Neural crest cell (in vitro differentiated cells): ENCODE results near the gene DDI1. TPM values are rescaled to one million over a fixed set of nuclear protein-coding genes. Genes with fewer than 3 reads are reported as not detected.

Experiments used
- DNase-seq: peaks from one replicate; pipeline ENCODE4 v3.0.0; 2021; ENCODE audit warnings: low read depth, mixed read lengths, low spot score
- H3K27ac Mint-ChIP-seq: one replicate; pipeline ENCODE4 v1.8.0; 2021; ENCODE audit warnings: mild to moderate bottlenecking, mixed read lengths; ENCODE audit not compliant: unreplicated experiment
- H3K27me3 Mint-ChIP-seq: 2 replicates; pipeline ENCODE4 v1.8.0; 2021; ENCODE audit warnings: low read depth, mild to moderate bottlenecking, mixed read lengths
- H3K36me3 Mint-ChIP-seq: 2 replicates; pipeline ENCODE4 v1.8.0; 2021; ENCODE audit warnings: low read depth, mild to moderate bottlenecking, mixed read lengths
- H3K4me1 Mint-ChIP-seq: 2 replicates; pipeline ENCODE4 v1.8.0; 2021; ENCODE audit warnings: mixed read lengths
- H3K4me3 Mint-ChIP-seq: one replicate; pipeline ENCODE4 v1.8.0; 2021; ENCODE audit warnings: mild to moderate bottlenecking, mixed read lengths
- H3K9me3 Mint-ChIP-seq: 2 replicates; pipeline ENCODE4 v1.8.0; 2021; ENCODE audit warnings: mixed read lengths
- total RNA-seq: library from RNA; stranded (reverse); gene quantifications from 2 replicates; pipeline ENCODE4 v1.2.1, GENCODE V29; 2021
- TF ChIP-seq, protein P1 (sequence below): fragments of 200-600 bp; sonication (generic); conservative IDR thresholded peaks from 2 replicates; pipeline ENCODE4 v1.5.0; 2021; ENCODE audit warnings: antibody characterized with exemption, mild to moderate bottlenecking

DDI1 gene
- total RNA-seq, 1 donor from 2014 or later = not detected

DNA sequence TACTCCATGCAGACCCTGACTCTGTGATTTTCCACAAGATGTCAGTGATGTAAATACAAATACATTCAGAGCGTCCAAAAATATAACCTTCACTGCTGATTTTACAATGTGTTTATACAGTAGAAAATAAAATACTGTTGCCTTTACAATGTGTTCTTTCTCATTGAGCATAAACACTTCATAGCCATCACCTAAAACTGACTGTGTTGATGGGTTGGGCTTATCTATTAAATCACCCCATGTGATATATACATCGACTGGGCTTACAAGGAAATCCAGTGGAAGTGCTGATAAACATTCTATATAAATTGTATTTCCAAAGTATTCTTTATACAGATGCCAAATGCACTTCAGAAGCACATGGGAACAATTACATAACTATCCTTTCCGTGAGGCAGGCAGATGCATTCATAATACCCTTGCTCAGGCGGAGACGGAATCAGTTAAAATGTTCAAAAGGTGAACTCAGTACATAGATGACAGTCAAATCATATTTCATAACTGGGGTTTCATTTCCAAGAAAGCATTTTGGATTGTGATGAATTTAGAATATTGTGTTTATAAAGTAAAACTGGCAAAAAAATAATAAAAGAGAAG is 27.7 kb downstream of the DDI1 start:
- DNase-seq = no peak
- Mint-ChIP-seq H3K9me3 (no peaks in the 10 kb centered on the region), H3K27me3 (no peaks in the 10 kb centered on the region), H3K4me3 (no peak overlapping the region), H3K27ac (no peak overlapping the region), H3K4me1 (no peaks in the 10 kb centered on the region), H3K36me3 (no peaks in the 10 kb centered on the region)
- TF ChIP-seq, protein P1, sequence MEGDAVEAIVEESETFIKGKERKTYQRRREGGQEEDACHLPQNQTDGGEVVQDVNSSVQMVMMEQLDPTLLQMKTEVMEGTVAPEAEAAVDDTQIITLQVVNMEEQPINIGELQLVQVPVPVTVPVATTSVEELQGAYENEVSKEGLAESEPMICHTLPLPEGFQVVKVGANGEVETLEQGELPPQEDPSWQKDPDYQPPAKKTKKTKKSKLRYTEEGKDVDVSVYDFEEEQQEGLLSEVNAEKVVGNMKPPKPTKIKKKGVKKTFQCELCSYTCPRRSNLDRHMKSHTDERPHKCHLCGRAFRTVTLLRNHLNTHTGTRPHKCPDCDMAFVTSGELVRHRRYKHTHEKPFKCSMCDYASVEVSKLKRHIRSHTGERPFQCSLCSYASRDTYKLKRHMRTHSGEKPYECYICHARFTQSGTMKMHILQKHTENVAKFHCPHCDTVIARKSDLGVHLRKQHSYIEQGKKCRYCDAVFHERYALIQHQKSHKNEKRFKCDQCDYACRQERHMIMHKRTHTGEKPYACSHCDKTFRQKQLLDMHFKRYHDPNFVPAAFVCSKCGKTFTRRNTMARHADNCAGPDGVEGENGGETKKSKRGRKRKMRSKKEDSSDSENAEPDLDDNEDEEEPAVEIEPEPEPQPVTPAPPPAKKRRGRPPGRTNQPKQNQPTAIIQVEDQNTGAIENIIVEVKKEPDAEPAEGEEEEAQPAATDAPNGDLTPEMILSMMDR = no peak

DNA sequence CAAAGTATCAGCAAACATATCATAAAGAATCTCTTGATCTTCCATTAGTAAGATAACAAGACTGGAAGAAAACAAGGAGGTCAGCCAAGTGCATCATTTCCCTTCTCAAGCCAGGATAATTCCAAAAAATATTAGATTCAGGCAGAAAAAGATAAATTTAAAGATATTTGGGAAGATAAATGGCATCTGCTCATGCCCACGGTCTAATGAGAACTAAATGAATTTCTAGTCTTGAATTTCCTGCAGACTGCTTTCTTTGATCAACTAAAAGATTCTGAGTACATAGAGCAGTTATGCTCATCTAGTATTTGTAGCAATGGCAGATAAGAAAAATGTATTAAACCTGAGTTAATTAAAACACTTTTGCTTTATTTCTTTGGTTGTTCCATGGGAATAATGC is 31.1 kb downstream of the DDI1 start:
- no peak overlapping the region for H3K27ac Mint-ChIP-seq
- H3K9me3 Mint-ChIP-seq = no peaks in the 10 kb centered on the region
- TF ChIP-seq, protein P1 = no peak
- no peak overlapping the region for H3K4me3 Mint-ChIP-seq
- H3K4me1 Mint-ChIP-seq = no peaks in the 10 kb centered on the region
- DNase-seq = no peak
- no peaks in the 10 kb centered on the region for H3K27me3 Mint-ChIP-seq
- H3K36me3 Mint-ChIP-seq = no peaks in the 10 kb centered on the region

DNA sequence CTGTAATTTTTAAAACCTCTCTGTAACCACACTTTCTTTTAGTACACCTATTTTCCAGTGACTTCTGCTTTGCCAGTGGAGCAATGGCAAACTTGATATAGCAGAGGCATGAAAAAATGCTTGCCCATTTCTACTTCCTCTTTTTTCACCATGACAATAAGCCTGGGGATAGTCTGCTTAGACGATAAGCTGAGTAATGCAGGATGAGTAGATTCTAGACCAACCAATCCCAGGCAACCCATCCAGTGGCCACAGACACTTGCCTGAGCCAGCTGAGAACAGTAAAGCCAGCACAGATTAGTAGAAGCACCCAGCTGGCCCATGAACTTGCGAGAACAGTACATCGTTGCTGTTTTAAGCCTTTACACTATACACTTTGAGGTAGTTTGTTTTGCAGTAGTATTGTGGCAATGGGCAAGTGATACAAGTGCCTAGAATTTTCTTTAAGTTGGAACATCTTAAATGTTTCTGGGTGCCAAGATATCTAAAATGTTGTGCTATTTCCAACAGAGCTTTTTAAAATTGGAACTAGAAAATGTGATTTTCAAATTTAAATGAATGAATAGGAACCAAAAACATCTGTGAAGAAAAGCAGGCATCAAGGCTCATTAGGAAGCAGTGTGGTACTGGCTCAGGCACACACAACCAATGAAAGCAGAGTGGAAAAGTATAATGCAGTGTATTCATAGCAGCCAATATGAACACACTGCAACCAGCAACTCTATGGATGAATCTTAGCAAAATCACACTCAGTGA is 37.7 kb downstream of the DDI1 start:
- H3K9me3 Mint-ChIP-seq = no peaks in the 10 kb centered on the region
- H3K27ac Mint-ChIP-seq = no peak overlapping the region
- H3K4me1 Mint-ChIP-seq = no peaks in the 10 kb centered on the region
- no peak for DNase-seq
- no peaks in the 10 kb centered on the region for H3K36me3 Mint-ChIP-seq
- no peak overlapping the region for H3K4me3 Mint-ChIP-seq
- H3K27me3 Mint-ChIP-seq = no peaks in the 10 kb centered on the region
- TF ChIP-seq, protein P1 = no peak

DNA sequence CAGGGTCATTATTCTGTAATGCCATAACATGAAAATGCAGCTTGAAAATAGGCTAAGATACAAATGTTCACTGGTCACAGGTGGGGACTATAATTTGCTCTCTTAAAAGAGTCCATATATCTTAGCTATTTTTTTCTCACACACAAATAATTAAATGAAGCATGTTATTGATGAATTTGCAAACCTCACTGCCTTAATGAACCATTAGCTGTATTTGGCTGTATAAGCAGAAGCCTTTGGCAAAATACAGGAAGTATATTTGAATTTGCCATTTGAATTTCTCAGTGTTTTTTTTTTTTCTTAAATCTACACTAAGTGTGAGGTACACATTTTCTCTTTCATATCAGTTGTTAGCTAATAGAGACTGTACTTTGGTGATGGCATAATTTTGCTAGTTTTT is 38.7 kb downstream of the DDI1 start:
- Mint-ChIP-seq H3K27ac (no peak overlapping the region), H3K36me3 (no peaks in the 10 kb centered on the region), H3K4me3 (no peak overlapping the region), H3K4me1 (no peaks in the 10 kb centered on the region), H3K27me3 (no peaks in the 10 kb centered on the region), H3K9me3 (no peaks in the 10 kb centered on the region)
- TF ChIP-seq, protein P1 = no peak
- no peak for DNase-seq

DNA sequence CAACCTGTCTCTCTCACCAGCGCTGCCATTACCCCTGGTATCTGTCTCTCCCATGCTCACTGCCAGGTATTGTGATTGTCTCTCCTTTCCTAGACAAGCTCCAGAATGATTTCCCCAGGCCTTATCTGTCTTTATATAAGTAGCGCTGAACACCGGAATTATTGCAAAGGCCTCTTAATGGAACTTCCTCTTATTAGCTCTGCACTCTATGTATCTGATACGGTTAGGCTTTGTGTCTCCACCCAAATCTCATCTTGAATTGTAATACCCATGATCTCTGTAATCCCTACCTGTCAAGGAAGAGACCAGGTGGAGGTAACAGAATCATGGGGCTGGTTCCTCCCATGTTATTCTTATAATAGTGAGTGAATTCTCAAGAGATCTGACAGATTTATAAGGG is 39.3 kb downstream of the DDI1 start:
- Mint-ChIP-seq H3K27me3 (no peaks in the 10 kb centered on the region), H3K27ac (no peak overlapping the region), H3K4me1 (no peaks in the 10 kb centered on the region), H3K36me3 (no peaks in the 10 kb centered on the region), H3K4me3 (no peak overlapping the region), H3K9me3 (no peaks in the 10 kb centered on the region)
- DNase-seq = no peak
- TF ChIP-seq, protein P1 = no peak
